DOHH2 (cell line): ENCODE results near the gene ANKRD36C.
"Not testable (repeated sequence)": the region's sequence is repeated elsewhere in the genome, so short reads cannot be mapped to it uniquely, and the experiment has no call there.

Source experiments
- EZH2phosphoT487 ChIP-seq: fragments of 200-600 bp; sonication (generic); IDR thresholded peaks from 2 replicates; pipeline ENCODE4 v1.6.1; 2017; ENCODE audit warnings: borderline replicate concordance, mild to moderate bottlenecking, antibody characterized with exemption, low read length, moderate library complexity, mixed read lengths
- TF ChIP-seq, protein P1 (sequence below): fragments of 200-600 bp; sonication (generic); IDR thresholded peaks from one replicate; pipeline ENCODE4 v1.5.1; 2014; ENCODE audit warnings: antibody characterized with exemption, mild to moderate bottlenecking, low read depth, low read length; ENCODE audit not compliant: poor library complexity, severe bottlenecking

DNA sequence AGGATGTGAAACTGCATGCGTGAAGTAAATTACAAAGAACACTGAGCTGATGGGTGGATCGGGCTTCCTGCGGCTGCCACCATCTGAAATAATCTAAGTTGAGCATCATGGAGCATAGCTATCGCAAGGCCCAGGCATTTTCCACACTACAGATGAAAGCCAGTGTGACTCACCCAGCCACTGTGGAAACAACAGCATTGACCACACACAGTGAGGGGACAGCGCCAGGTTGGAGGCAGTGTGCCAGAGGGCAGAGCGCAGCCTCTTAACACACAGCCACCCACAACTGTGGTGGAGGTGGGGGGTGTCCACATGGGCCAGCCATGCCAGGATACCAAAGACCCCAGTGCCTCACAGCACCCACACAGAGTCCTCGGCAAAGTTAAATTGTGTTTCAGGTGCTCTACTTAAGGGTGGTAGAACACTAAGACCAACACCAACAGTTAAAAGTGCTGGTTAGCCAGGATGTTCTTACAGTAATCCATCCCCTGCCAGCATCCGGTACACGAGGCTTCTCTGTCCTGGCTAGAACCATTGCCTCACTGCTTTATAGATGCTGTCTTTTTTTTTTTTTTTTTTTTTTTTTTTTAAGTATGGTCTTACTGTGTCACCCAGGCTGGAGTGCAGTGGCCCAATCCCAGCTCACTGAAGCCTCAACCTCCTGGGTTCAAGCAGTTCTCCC lies 28.4 kb upstream of the ANKRD36C start:
- TF ChIP-seq, protein P1, sequence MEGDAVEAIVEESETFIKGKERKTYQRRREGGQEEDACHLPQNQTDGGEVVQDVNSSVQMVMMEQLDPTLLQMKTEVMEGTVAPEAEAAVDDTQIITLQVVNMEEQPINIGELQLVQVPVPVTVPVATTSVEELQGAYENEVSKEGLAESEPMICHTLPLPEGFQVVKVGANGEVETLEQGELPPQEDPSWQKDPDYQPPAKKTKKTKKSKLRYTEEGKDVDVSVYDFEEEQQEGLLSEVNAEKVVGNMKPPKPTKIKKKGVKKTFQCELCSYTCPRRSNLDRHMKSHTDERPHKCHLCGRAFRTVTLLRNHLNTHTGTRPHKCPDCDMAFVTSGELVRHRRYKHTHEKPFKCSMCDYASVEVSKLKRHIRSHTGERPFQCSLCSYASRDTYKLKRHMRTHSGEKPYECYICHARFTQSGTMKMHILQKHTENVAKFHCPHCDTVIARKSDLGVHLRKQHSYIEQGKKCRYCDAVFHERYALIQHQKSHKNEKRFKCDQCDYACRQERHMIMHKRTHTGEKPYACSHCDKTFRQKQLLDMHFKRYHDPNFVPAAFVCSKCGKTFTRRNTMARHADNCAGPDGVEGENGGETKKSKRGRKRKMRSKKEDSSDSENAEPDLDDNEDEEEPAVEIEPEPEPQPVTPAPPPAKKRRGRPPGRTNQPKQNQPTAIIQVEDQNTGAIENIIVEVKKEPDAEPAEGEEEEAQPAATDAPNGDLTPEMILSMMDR, result not testable (repeated sequence)
- TF ChIP-seq EZH2phosphoT487, result not testable (repeated sequence)
